Liver (tissue), 9 donors: Measurements from ENCODE around the gene MRPL10. TPM values are rescaled to one million over a fixed set of nuclear protein-coding genes. Genes with fewer than 3 reads are reported as not detected.

Experiments
- DNase-seq: peaks from one replicate; pipeline ENCODE4 v3.0.0-alpha.2; 2017; ENCODE audit warnings: low spot score
- H3K27ac ChIP-seq, 2 donors: one replicate each; pipeline ENCODE4 v1.7.0; 2013; ENCODE audit warnings: inconsistent platforms in 2 of 2, low read length in 2 of 2, control low read depth in 1 of 2, low read depth in 1 of 2, mild to moderate bottlenecking in 1 of 2
- H3K27me3 ChIP-seq, 4 donors: one replicate each; pipeline versions ENCODE4 v1.6.1 to v1.7.0; 2013; ENCODE audit warnings: low read length in 3 of 4, inconsistent platforms in 1 of 4, mild to moderate bottlenecking in 1 of 4, moderate library complexity in 1 of 4; ENCODE audit not compliant: control insufficient read depth in 4 of 4, insufficient read depth in 4 of 4
- H3K36me3 ChIP-seq, 4 donors: one replicate each; pipeline versions ENCODE4 v1.6.1 to v1.7.0; 2013; ENCODE audit warnings: low read length in 3 of 4, mild to moderate bottlenecking in 3 of 4, low read depth in 1 of 4, moderate library complexity in 1 of 4; ENCODE audit not compliant: control insufficient read depth in 4 of 4, insufficient read depth in 3 of 4
- H3K4me1 ChIP-seq, 4 donors: one replicate each; pipeline versions ENCODE4 v1.6.1 to v1.7.0; 2013; ENCODE audit warnings: low read length in 3 of 4, mild to moderate bottlenecking in 3 of 4, moderate library complexity in 1 of 4; ENCODE audit not compliant: control insufficient read depth in 4 of 4, insufficient read depth in 4 of 4
- H3K4me3 ChIP-seq, 3 donors: one replicate each; pipeline versions ENCODE4 v1.6.1 to v1.7.0; 2013; ENCODE audit warnings: low read length in 3 of 3, control low read depth in 1 of 3, low read depth in 1 of 3, mild to moderate bottlenecking in 1 of 3
- H3K9ac ChIP-seq, 2 donors: one replicate each; pipeline ENCODE4 v1.7.0; 2013; ENCODE audit warnings: low read length in 2 of 2, mild to moderate bottlenecking in 2 of 2, moderate library complexity in 2 of 2, control low read depth in 1 of 2, low read depth in 1 of 2
- H3K9me3 ChIP-seq, 4 donors: one replicate each; pipeline versions ENCODE4 v1.6.1 to v1.7.0; 2013; ENCODE audit warnings: low read length in 3 of 4; ENCODE audit not compliant: control insufficient read depth in 4 of 4
- CTCF ChIP-seq: fragments of 150-350 bp; IDR thresholded peaks from 2 replicates; pipeline ENCODE4 v1.5.1; 2017; ENCODE audit warnings: improper control_type of control experiment, low read depth, low read length; ENCODE audit not compliant: missing input control
- HNF4A ChIP-seq, 2 donors: conservative IDR thresholded peaks; 2 replicates each; pipeline ENCODE4 v1.6.1; 2016; ENCODE audit warnings: antibody characterized with exemption in 2 of 2, mild to moderate bottlenecking in 2 of 2
- JUND ChIP-seq, 2 donors: IDR thresholded peaks; 2 replicates each; pipeline ENCODE4 v1.6.1; 2016; ENCODE audit warnings: antibody characterized with exemption in 2 of 2
- MAX ChIP-seq: IDR thresholded peaks from 2 replicates; pipeline ENCODE4 v1.6.1; 2016; ENCODE audit warnings: antibody characterized with exemption
- NR2F2 ChIP-seq: IDR thresholded peaks from 2 replicates; pipeline ENCODE4 v1.6.1; 2016; ENCODE audit warnings: antibody characterized with exemption
- RAD21 ChIP-seq, 2 donors: IDR thresholded peaks; 2 replicates each; pipeline ENCODE4 v1.6.1; 2016; ENCODE audit warnings: antibody characterized with exemption in 2 of 2, mild to moderate bottlenecking in 2 of 2
- REST ChIP-seq: IDR thresholded peaks from 2 replicates; pipeline ENCODE4 v1.6.1; 2016; ENCODE audit warnings: antibody characterized with exemption, mild to moderate bottlenecking
- RXRA ChIP-seq, 2 donors: IDR thresholded peaks; 2 replicates each; pipeline ENCODE4 v1.6.1; 2017 to 2018; ENCODE audit warnings: antibody characterized with exemption in 2 of 2, mild to moderate bottlenecking in 1 of 2
- TAF1 ChIP-seq: conservative IDR thresholded peaks from 2 replicates; pipeline ENCODE4 v1.6.1; 2016; ENCODE audit warnings: antibody characterized with exemption, mild to moderate bottlenecking
- YY1 ChIP-seq: IDR thresholded peaks from 2 replicates; pipeline ENCODE4 v1.6.1; 2016; ENCODE audit warnings: antibody characterized with exemption, mild to moderate bottlenecking
- WGBS: extraction: QIAGEN DNeasy Blood & Tissue Kit; methylation state at CpG from one replicate; pipeline ENCODE4 v1.1.7; 2013; 5-methylcytosine and 5-hydroxymethylcytosine counted together
- polyA plus RNA-seq, 2 donors: library from polyadenylated mRNA; stranded (reverse) in 1 of 2; unstranded in 1 of 2; fragments of 200-250 nt in 1 of 2; fragments of >200 nt in 1 of 2; fragmentation: Nextera tagmentation in 1 of 2; extraction: Ambion mirVana in 1 of 2; gene quantifications; one replicate each; pipeline versions ENCODE4 v1.2.1 to v1.2.3, GENCODE V29; 2013 to 2015
- total RNA-seq, 2 donors: library from RNA; depleted of rRNA; stranded (reverse); fragments of >200 nt; gene quantifications; one replicate each; pipeline ENCODE4 v1.2.3, GENCODE V29; 2014
- donor health status: healthy.
- donor health status: healthy.
- donor health status: healthy.
- donor health status: healthy.
- donor health status: healthy.

MRPL10 gene
- total and polyA plus RNA-seq, 4 donors: 10.2 to 24.9 (median 12.9) TPM

GRCh38 chr17:47802341-47803022 is 28.9 kb downstream of the MRPL10 start:
- Histone ChIP-seq H3K9ac (no peak overlapping the region), H3K4me1 (no peaks in the 10 kb centered on the region), H3K36me3 (peaks cover 0 to 3% (median 0%) of the 10 kb centered on the region in 4 donors), H3K27ac (no peak overlapping the region), H3K9me3 (no peaks in the 10 kb centered on the region), H3K27me3 (no peaks in the 10 kb centered on the region), H3K4me3 (no peak overlapping the region)
- no peak for DNase-seq
- WGBS: 35% methylated on average over 9 of the region's 9 CpGs
- TF ChIP-seq REST (no peak), RAD21 (IDR thresholded peaks at IDR 0.05) (peak; percentile 68 to 75), CTCF (peak; percentile 51), MAX (no peak)

- H3K27me3 ChIP-seq: no peaks in the 10 kb centered on the region
- peaks cover 0 to under 1% (median 0%) of the 10 kb centered on the region in 4 donors for H3K36me3 ChIP-seq
- no peak overlapping the region for H3K27ac ChIP-seq
- DNase-seq: no peak
- no peaks in the 10 kb centered on the region for H3K4me1 ChIP-seq
- H3K9ac ChIP-seq: no peak overlapping the region
- TF ChIP-seq NR2F2 (no peak), RXRA (IDR thresholded peaks at IDR 0.05) (no peak), JUND (IDR thresholded peaks at IDR 0.05) (no peak), HNF4A (conservative IDR thresholded peaks at IDR 0.05) (no peak), YY1 (no peak), TAF1 (no peak), CTCF (no peak)
- H3K4me3 ChIP-seq: no peak overlapping the region
- 55% methylated on average over 6 of the region's 6 CpGs for WGBS
- no peaks in the 10 kb centered on the region for H3K9me3 ChIP-seq
These were observed 29.4 kb downstream of the MRPL10 start for GRCh38 chr17:47801906-47802305.
